ENCODE data around the gene PCTP. TPM values are rescaled to one million over a fixed set of nuclear protein-coding genes. Genes with fewer than 3 reads are reported as not detected.

The PCTP gene
- total and polyA plus RNA-seq, 9 of the 15 experiments (the other 6 are each of a cell fraction or from before 2014, with no cell fraction given) = 10.9 to 62.3 (median 41.2) TPM

- 0 out of 2 replicates have a peak, but pooled peaks have one; percentile 77 for TF ChIP-seq NBN (IDR thresholded peaks at IDR 0.05; ENCODE audit: low read depth)
- TF ChIP-seq MGA (IDR thresholded peaks at IDR 0.05) = no peak
- TF ChIP-seq TBP (optimal IDR thresholded peaks at IDR 0.05; ENCODE audit: low read depth, low read length) = peak; percentile 76
- no peak for TF ChIP-seq ZNF830 (CRISPR knock-in tag; IDR thresholded peaks at IDR 0.05)
- TF ChIP-seq TCF7L2 (IDR thresholded peaks at IDR 0.05; ENCODE audit: low read depth, low read length) = no peak
- no peak for TF ChIP-seq HINFP (tag; conservative IDR thresholded peaks at IDR 0.05; ENCODE audit: low read depth)
- TF ChIP-seq MEIS2 (IDR thresholded peaks at IDR 0.05; ENCODE audit: partially characterized antibody) = no peak
- TF ChIP-seq TOE1 (IDR thresholded peaks at IDR 0.05; ENCODE audit: borderline replicate concordance) = peak; percentile 80
- TF ChIP-seq TOE1 (CRISPR knock-in tag; IDR thresholded peaks at IDR 0.05; ENCODE audit: borderline replicate concordance, low read depth) = no peak
- no peak for TF ChIP-seq ZNF165 (CRISPR knock-in tag; IDR thresholded peaks at IDR 0.05; ENCODE audit: borderline replicate concordance)
Observed at GRCh38 chr17:55750750-55751657, at the start of gene PCTP (continued).
